ENCODE data around the gene AGAP1.

AGAP1 gene

GRCh38 chr2:235697041-235697440 is 203.2 kb downstream of the AGAP1 start:
- H3K27me3 ChIP-seq (ENCODE audit: insufficient read depth, poor library complexity, severe bottlenecking): no peaks in the 10 kb centered on the region
- ATAC-seq (ENCODE audit: low read depth): no peak
- peaks cover 9% of the 10 kb centered on the region for H3K4me1 ChIP-seq (ENCODE audit: insufficient read depth, poor library complexity, severe bottlenecking)
- TF ChIP-seq CTCF (IDR thresholded peaks at IDR 0.05; ENCODE audit: poor library complexity, severe bottlenecking): no peak
- H3K36me3 ChIP-seq (ENCODE audit: low read depth): no peaks in the 10 kb centered on the region
- no peaks in the 10 kb centered on the region for H3K9me3 ChIP-seq (ENCODE audit: severe bottlenecking)
- no peak overlapping the region for H3K27ac ChIP-seq (ENCODE audit: poor library complexity, severe bottlenecking)
- DNase-seq (ENCODE audit: low spot score): no peak
- no peak overlapping the region for H3K4me3 ChIP-seq (ENCODE audit: severe bottlenecking)

- Histone ChIP-seq H3K36me3 (ENCODE audit: low read depth) (no peaks in the 10 kb centered on the region), H3K27ac (ENCODE audit: poor library complexity, severe bottlenecking) (no peak overlapping the region), H3K27me3 (ENCODE audit: insufficient read depth, poor library complexity, severe bottlenecking) (no peaks in the 10 kb centered on the region), H3K4me3 (ENCODE audit: severe bottlenecking) (no peak overlapping the region), H3K9me3 (ENCODE audit: severe bottlenecking) (no peaks in the 10 kb centered on the region), H3K4me1 (ENCODE audit: insufficient read depth, poor library complexity, severe bottlenecking) (peaks cover 19% of the 10 kb centered on the region)
- TF ChIP-seq CTCF (IDR thresholded peaks at IDR 0.05; ENCODE audit: poor library complexity, severe bottlenecking): no peak
- DNase-seq (ENCODE audit: low spot score) (no peak), ATAC-seq (ENCODE audit: low read depth) (no peak)
These were observed 204.2 kb downstream of the AGAP1 start for GRCh38 chr2:235698028-235698427.

GRCh38 chr2:235698491-235698890 is 204.6 kb downstream of the AGAP1 start:
- no peaks in the 10 kb centered on the region for H3K27me3 ChIP-seq (ENCODE audit: insufficient read depth, poor library complexity, severe bottlenecking)
- H3K27ac ChIP-seq (ENCODE audit: poor library complexity, severe bottlenecking): no peak overlapping the region
- DNase-seq (ENCODE audit: low spot score) (no peak), ATAC-seq (ENCODE audit: low read depth) (no peak)
- TF ChIP-seq CTCF (IDR thresholded peaks at IDR 0.05; ENCODE audit: poor library complexity, severe bottlenecking): no peak
- no peak overlapping the region for H3K4me3 ChIP-seq (ENCODE audit: severe bottlenecking)
- H3K4me1 ChIP-seq (ENCODE audit: insufficient read depth, poor library complexity, severe bottlenecking): peaks cover 21% of the 10 kb centered on the region
- no peaks in the 10 kb centered on the region for H3K9me3 ChIP-seq (ENCODE audit: severe bottlenecking)
- no peaks in the 10 kb centered on the region for H3K36me3 ChIP-seq (ENCODE audit: low read depth)

GRCh38 chr2:235699576-235699975 is 205.7 kb downstream of the AGAP1 start:
- H3K27me3 ChIP-seq (ENCODE audit: insufficient read depth, poor library complexity, severe bottlenecking): no peaks in the 10 kb centered on the region
- no peaks in the 10 kb centered on the region for H3K36me3 ChIP-seq (ENCODE audit: low read depth)
- H3K4me3 ChIP-seq (ENCODE audit: severe bottlenecking): no peak overlapping the region
- DNase-seq (ENCODE audit: low spot score) (no peak), ATAC-seq (ENCODE audit: low read depth) (no peak)
- no peaks in the 10 kb centered on the region for H3K9me3 ChIP-seq (ENCODE audit: severe bottlenecking)
- H3K4me1 ChIP-seq (ENCODE audit: insufficient read depth, poor library complexity, severe bottlenecking): peaks cover 21% of the 10 kb centered on the region
- no peak overlapping the region for H3K27ac ChIP-seq (ENCODE audit: poor library complexity, severe bottlenecking)
- TF ChIP-seq CTCF (IDR thresholded peaks at IDR 0.05; ENCODE audit: poor library complexity, severe bottlenecking): no peak

GRCh38 chr2:235701206-235701981 is 207.6 kb downstream of the AGAP1 start:
- Histone ChIP-seq H3K9me3 (ENCODE audit: severe bottlenecking) (no peaks in the 10 kb centered on the region), H3K27me3 (ENCODE audit: insufficient read depth, poor library complexity, severe bottlenecking) (no peaks in the 10 kb centered on the region), H3K4me3 (ENCODE audit: severe bottlenecking) (no peak overlapping the region), H3K36me3 (ENCODE audit: low read depth) (no peaks in the 10 kb centered on the region), H3K27ac (ENCODE audit: poor library complexity, severe bottlenecking) (peak overlapping the region; percentile 77), H3K4me1 (ENCODE audit: insufficient read depth, poor library complexity, severe bottlenecking) (peaks cover 25% of the 10 kb centered on the region)
- TF ChIP-seq CTCF (IDR thresholded peaks at IDR 0.05; ENCODE audit: poor library complexity, severe bottlenecking): no peak
- ATAC-seq (ENCODE audit: low read depth) (no peak), DNase-seq (ENCODE audit: low spot score) (no peak)

Measured in RWPE2 (cell line).